VCaP (cell line): Measurements from ENCODE around the gene HHAT.
A peak's percentile ranks its signal among the peaks of the same experiment; 100 is the strongest.

Experiments
- H3K27ac ChIP-seq: fragments of 450-650 bp; 2 replicates; pipeline ENCODE4 v1.5.1; 2017
- CTCF ChIP-seq: fragments of 450-650 bp; conservative IDR thresholded peaks from 2 replicates; pipeline ENCODE4 v1.5.1; 2017; ENCODE audit warnings: mild to moderate bottlenecking, moderate library complexity

HHAT gene

GRCh38 chr1:210505601-210506496, 177.1 kb downstream of the HHAT start:
- TF ChIP-seq CTCF, result no peak

DNA sequence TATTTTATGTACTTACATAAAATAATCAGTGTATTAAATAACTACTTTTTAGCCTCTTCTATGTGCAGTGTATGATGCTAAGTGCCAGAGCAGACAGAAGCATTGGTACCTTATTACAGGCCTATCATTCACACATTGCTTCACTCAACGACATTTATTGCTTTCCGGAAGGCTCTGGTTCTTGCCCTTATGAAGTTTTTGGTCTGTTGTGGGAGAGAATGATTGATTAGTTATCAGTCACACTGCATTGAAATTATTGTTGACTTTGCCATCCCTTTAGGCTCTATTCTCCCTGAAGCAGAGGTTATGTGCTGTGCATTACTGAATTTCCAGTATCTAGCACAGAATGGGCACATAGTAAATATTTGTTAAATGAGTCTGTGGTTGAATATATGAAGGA, 178.0 kb downstream of the HHAT start:
- no peak for TF ChIP-seq CTCF
- H3K27ac ChIP-seq, result no peak overlapping the region

More at GRCh38 chr1:210505601-210506496, 177.1 kb downstream of the HHAT start:
- H3K27ac ChIP-seq, result no peak overlapping the region

GRCh38 chr1:210516092-210516656, 187.5 kb downstream of the HHAT start:
- TF ChIP-seq CTCF, result no peak
- no peak overlapping the region for H3K27ac ChIP-seq

DNA sequence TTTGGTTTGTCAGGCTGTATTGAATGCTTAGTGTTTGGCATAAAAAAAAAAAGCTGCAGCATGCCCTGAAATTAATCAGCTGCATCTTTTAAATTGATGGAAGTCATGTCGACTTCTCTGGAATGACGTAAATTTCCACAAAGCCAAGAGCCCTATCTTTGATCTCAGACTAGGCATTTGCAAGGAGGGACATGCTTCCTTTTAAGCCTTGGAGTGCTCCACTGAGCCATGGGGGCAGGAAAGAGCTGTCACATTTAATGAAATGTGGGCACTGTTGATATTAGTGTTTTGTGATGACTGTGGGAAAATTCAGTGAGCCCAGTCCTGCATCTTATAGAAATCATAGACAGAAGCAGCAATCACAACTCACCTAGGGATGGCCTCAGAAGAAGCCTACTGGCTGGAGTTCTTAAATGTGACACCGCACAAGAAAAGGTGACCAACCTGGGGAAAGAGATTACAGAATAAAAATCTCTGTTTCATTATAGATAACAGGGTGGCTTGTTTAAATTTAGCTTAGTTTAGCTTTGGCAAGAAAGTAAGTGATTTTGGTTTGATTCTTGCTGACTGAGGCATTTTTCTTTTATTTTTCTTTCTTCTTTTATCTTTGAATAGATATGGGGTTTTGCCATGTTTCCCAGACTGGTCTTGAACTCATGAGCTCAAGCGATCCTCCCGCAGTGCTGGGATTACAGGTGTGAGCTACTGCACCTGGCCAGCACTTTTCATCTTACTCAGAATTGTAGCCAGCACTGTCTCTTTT, 188.2 kb downstream of the HHAT start:
- no peak for TF ChIP-seq CTCF
- no peak overlapping the region for H3K27ac ChIP-seq

DNA sequence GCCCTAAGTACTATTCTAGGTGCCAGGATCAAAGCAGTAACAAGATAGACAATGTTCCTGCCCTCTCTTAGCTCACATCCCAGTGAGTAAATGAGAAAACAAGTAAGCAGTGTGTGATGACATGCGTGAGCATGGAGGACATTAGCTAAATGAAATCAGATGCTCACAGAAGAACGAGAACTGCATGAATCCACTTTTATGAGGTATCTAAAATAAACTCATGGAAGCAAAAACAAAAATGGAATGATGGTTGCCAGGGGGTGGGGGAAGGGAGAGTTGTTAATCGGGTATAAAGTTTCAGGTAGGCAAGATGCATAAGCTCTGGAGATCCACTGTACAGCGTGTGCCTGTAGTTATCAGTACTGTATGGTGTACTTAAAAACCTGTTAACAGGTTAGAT, 195.1 kb downstream of the HHAT start:
- H3K27ac ChIP-seq, result peak overlapping the region; percentile 55
- no peak for TF ChIP-seq CTCF

DNA sequence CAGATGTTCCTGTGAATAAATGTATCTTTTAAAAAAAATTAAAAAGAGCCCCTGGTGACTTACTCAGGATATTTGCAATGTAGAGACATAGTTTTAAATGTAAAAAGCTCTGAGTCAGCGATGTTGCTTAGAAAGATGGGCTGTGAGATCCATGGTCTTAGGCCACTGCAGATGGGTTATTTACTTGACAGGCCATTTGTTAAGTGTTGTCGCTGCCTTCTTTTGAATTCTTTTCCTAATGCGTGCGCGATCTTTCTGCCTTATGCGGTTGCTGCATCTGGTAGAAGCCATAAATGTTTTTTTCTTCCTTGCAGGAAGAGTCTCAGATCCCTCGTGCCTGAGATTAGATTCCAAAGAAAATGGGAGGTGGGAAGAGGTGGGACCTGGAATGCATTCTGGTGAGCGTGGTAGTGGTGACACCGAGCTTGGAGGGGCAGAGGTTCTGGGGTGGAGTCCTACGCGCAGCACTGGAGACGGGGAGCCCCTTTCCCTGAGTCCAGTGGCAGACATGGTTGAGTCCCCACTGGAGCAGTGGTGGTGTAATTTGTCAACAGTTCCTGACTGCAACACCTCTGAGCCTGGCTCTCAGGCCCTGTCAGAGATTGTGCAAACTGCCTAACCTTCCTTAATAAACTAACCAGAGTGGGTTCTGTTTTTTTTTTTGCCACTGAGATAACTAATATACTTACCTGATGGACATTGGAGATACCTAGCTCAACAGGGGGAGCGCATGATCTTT, 197.2 kb downstream of the HHAT start:
- no peak overlapping the region for H3K27ac ChIP-seq
- TF ChIP-seq CTCF, result no peak

- no peak for TF ChIP-seq CTCF
- no peak overlapping the region for H3K27ac ChIP-seq
Observed at GRCh38 chr1:210527091-210527490, 198.4 kb downstream of the HHAT start.
